OCI-LY1 (cell line): Measurements from ENCODE around the gene PLS3.

Experiments used
- H2AFZ ChIP-seq: fragments of 200-600 bp; sonication (generic), shearing (Covaris generic); 2 replicates; pipeline ENCODE4 v1.6.0; 2014; ENCODE audit warnings: antibody characterized with exemption, mild to moderate bottlenecking, low read length
- H3F3A ChIP-seq: fragments of 200-600 bp; sonication (generic), shearing (Covaris generic); 2 replicates; pipeline ENCODE4 v1.6.0; 2014; ENCODE audit warnings: mild to moderate bottlenecking, antibody characterized with exemption, low read length, moderate library complexity; ENCODE audit not compliant: insufficient read depth
- H3K27ac ChIP-seq: fragments of 200-600 bp; sonication (generic); 2 replicates; pipeline ENCODE4 v1.5.1; 2014; ENCODE audit warnings: low read length, mixed run types, mild to moderate bottlenecking, low read depth; ENCODE audit not compliant: poor library complexity, severe bottlenecking
- H3K27me3 ChIP-seq: fragments of 200-600 bp; sonication (generic); 2 replicates; pipeline ENCODE4 v1.6.0; 2014; ENCODE audit warnings: antibody characterized with exemption, mild to moderate bottlenecking, low read length, moderate library complexity; ENCODE audit not compliant: insufficient read depth
- H3K36me3 ChIP-seq: fragments of 200-600 bp; sonication (generic); 2 replicates; pipeline ENCODE4 v1.6.1; 2014; ENCODE audit warnings: mild to moderate bottlenecking, antibody characterized with exemption, low read length, moderate library complexity, mixed read lengths; ENCODE audit not compliant: insufficient read depth
- H3K4me1 ChIP-seq: fragments of 200-600 bp; sonication (generic); 2 replicates; pipeline ENCODE4 v1.5.1; 2014; ENCODE audit warnings: mild to moderate bottlenecking, low read length, moderate library complexity; ENCODE audit not compliant: insufficient read depth, severe bottlenecking
- H3K4me2 ChIP-seq: fragments of 200-600 bp; sonication (generic), shearing (Covaris generic); 2 replicates; pipeline ENCODE4 v1.6.1; 2014; ENCODE audit warnings: low read length
- H3K4me3 ChIP-seq: fragments of 200-600 bp; sonication (generic); 2 replicates; pipeline ENCODE4 v1.5.1; 2014; ENCODE audit warnings: low read length, low read depth, mild to moderate bottlenecking, mixed read lengths; ENCODE audit not compliant: poor library complexity, severe bottlenecking
- H3K79me2 ChIP-seq: fragments of 200-600 bp; shearing (Covaris generic); 2 replicates; pipeline ENCODE4 v1.6.1; 2016; ENCODE audit warnings: mixed run types, low read length, mixed read lengths; ENCODE audit not compliant: insufficient read depth
- H3K9ac ChIP-seq: fragments of 200-600 bp; sonication (generic), shearing (Covaris generic); 2 replicates; pipeline ENCODE4 v1.6.1; 2014; ENCODE audit warnings: mild to moderate bottlenecking, low read length, mixed read lengths
- H3K9me2 ChIP-seq: fragments of 200-600 bp; sonication (generic), shearing (Covaris generic); 2 replicates; pipeline ENCODE4 v1.6.1; 2014; ENCODE audit warnings: low read depth, mild to moderate bottlenecking, low read length, mixed read lengths
- H3K9me3 ChIP-seq: fragments of 200-600 bp; shearing (Covaris generic); 2 replicates; pipeline ENCODE4 v1.6.1; 2014; ENCODE audit warnings: low read length, mixed read lengths
- H4K20me1 ChIP-seq: fragments of 200-600 bp; sonication (generic), shearing (Covaris generic); 2 replicates; pipeline ENCODE4 v1.6.0; 2016; ENCODE audit warnings: mild to moderate bottlenecking, low read length; ENCODE audit not compliant: insufficient read depth
- CTCF ChIP-seq: fragments of 200-600 bp; sonication (generic), shearing (Covaris generic); IDR thresholded peaks from 2 replicates; pipeline ENCODE4 v1.5.1; 2017; ENCODE audit warnings: mild to moderate bottlenecking, antibody characterized with exemption, low read length, moderate library complexity, mixed read lengths
- EZH2 ChIP-seq: fragments of 200-600 bp; sonication (generic), shearing (Covaris generic); IDR thresholded peaks from 2 replicates; pipeline ENCODE4 v1.8.0; 2017; ENCODE audit warnings: borderline replicate concordance, mixed run types, mild to moderate bottlenecking, antibody characterized with exemption, low read length, moderate library complexity, mixed read lengths

PLS3 gene

GRCh38 chrX:115571712-115572111 lies 10.7 kb downstream of the PLS3 start:
- no peaks in the 10 kb centered on the region for H3K9me2 ChIP-seq
- no peaks in the 10 kb centered on the region for H4K20me1 ChIP-seq
- no peak overlapping the region for H2AFZ ChIP-seq
- no peaks in the 10 kb centered on the region for H3K36me3 ChIP-seq
- no peak overlapping the region for H3K9ac ChIP-seq
- no peaks in the 10 kb centered on the region for H3K9me3 ChIP-seq
- H3F3A ChIP-seq, result no peaks in the 10 kb centered on the region
- TF ChIP-seq EZH2 (no peak), CTCF (no peak)
- H3K27me3 ChIP-seq, result no peaks in the 10 kb centered on the region
- no peak overlapping the region for H3K27ac ChIP-seq
- no peaks in the 10 kb centered on the region for H3K79me2 ChIP-seq
- H3K4me1 ChIP-seq, result no peaks in the 10 kb centered on the region
- H3K4me2 ChIP-seq, result no peak overlapping the region
- no peak overlapping the region for H3K4me3 ChIP-seq

- Histone ChIP-seq H3K4me3 (no peak overlapping the region), H3K27me3 (no peaks in the 10 kb centered on the region), H2AFZ (no peak overlapping the region), H4K20me1 (no peaks in the 10 kb centered on the region), H3K79me2 (no peaks in the 10 kb centered on the region), H3F3A (no peaks in the 10 kb centered on the region), H3K9me2 (no peaks in the 10 kb centered on the region), H3K9me3 (no peaks in the 10 kb centered on the region), H3K36me3 (no peaks in the 10 kb centered on the region), H3K4me1 (no peaks in the 10 kb centered on the region), H3K27ac (no peak overlapping the region), H3K4me2 (no peak overlapping the region), H3K9ac (no peak overlapping the region)
- TF ChIP-seq CTCF (no peak), EZH2 (no peak)
These were observed 12.2 kb downstream of the PLS3 start for GRCh38 chrX:115573185-115573584.

GRCh38 chrX:115576676-115577075 lies 15.7 kb downstream of the PLS3 start:
- TF ChIP-seq EZH2, result no peak
- no peak for TF ChIP-seq CTCF

More at GRCh38 chrX:115576676-115577075, 15.7 kb downstream of the PLS3 start:
- H3K4me3 ChIP-seq, result no peak overlapping the region
- H3K79me2 ChIP-seq, result no peaks in the 10 kb centered on the region
- no peaks in the 10 kb centered on the region for H3F3A ChIP-seq
- no peak overlapping the region for H3K9ac ChIP-seq
- no peaks in the 10 kb centered on the region for H3K4me1 ChIP-seq
- H2AFZ ChIP-seq, result no peak overlapping the region
- no peaks in the 10 kb centered on the region for H3K9me2 ChIP-seq
- no peak overlapping the region for H3K4me2 ChIP-seq
- H4K20me1 ChIP-seq, result no peaks in the 10 kb centered on the region
- no peaks in the 10 kb centered on the region for H3K36me3 ChIP-seq
- H3K27me3 ChIP-seq, result no peaks in the 10 kb centered on the region
- H3K27ac ChIP-seq, result no peak overlapping the region
- H3K9me3 ChIP-seq, result no peaks in the 10 kb centered on the region
